CD14-positive monocyte (primary cell): ENCODE data around the gene ZCCHC14. TPM values are rescaled to one million over a fixed set of nuclear protein-coding genes. Genes with fewer than 3 reads are reported as not detected.

ENCODE experiments used
- DNase-seq, 3 donors: peaks; one replicate each; pipeline ENCODE4 v3.0.0-alpha.2; 2011 to 2022
- H2AFZ ChIP-seq: 2 replicates; pipeline ENCODE4 v1.6.0; 2012; ENCODE audit warnings: mild to moderate bottlenecking, low read depth, low read length, inconsistent platforms; ENCODE audit not compliant: insufficient read depth, poor library complexity, severe bottlenecking
- H3K27ac ChIP-seq, 2 donors: 1 replicate in 1 of 2; 2 replicates in 1 of 2; pipeline ENCODE4 v1.5.1; 2012 to 2013; ENCODE audit warnings: low read length in 2 of 2, control low read depth in 1 of 2, inconsistent platforms in 1 of 2, low read depth in 1 of 2, mild to moderate bottlenecking in 1 of 2
- H3K27me3 ChIP-seq, 2 donors: one replicate each; pipeline versions ENCODE4 v1.6.0 to v1.6.1; 2011 to 2013; ENCODE audit warnings: low read length in 2 of 2; ENCODE audit not compliant: control insufficient read depth in 2 of 2, insufficient read depth in 2 of 2
- H3K36me3 ChIP-seq, 2 donors: replicated peaks in 1 of 2; 1 replicate in 1 of 2; 2 replicates in 1 of 2; pipeline versions ENCODE4 v1.5.1 to v1.6.1; 2012 to 2013; ENCODE audit warnings: low read length in 2 of 2, control low read depth in 1 of 2, inconsistent platforms in 1 of 2, mild to moderate bottlenecking in 1 of 2; ENCODE audit not compliant: insufficient read depth in 2 of 2, control insufficient read depth in 1 of 2
- H3K4me1 ChIP-seq, 2 donors: 1 replicate in 1 of 2; 2 replicates in 1 of 2; pipeline versions ENCODE4 v1.5.1 to v1.6.1; 2012 to 2013; ENCODE audit warnings: low read length in 2 of 2, control low read depth in 1 of 2, inconsistent platforms in 1 of 2, mild to moderate bottlenecking in 1 of 2, moderate library complexity in 1 of 2; ENCODE audit not compliant: insufficient read depth in 2 of 2, control insufficient read depth in 1 of 2
- H3K4me2 ChIP-seq: replicated peaks from 2 replicates; pipeline ENCODE3; 2012; ENCODE audit warnings: low read length, moderate library complexity, mild to moderate bottlenecking; ENCODE audit not compliant: poor library complexity, severe bottlenecking; ENCODE audit errors: extremely low read depth
- H3K4me3 ChIP-seq, 3 experiments: fragments of 200-600 bp in 1 of 3; sonication (generic) in 1 of 3; replicated peaks in 1 of 3; 1 replicate in 2 of 3; 2 replicates in 1 of 3; pipeline ENCODE4 v1.5.1; 2011 to 2013; ENCODE audit warnings: low read length in 3 of 3, mild to moderate bottlenecking in 3 of 3, control low read depth in 2 of 3, low read depth in 2 of 3, inconsistent platforms in 1 of 3, moderate library complexity in 1 of 3
- H3K79me2 ChIP-seq: 2 replicates; pipeline ENCODE4 v1.6.0; 2012; ENCODE audit warnings: mild to moderate bottlenecking, control low read depth, inconsistent platforms, low read length, moderate library complexity; ENCODE audit not compliant: insufficient read depth
- H3K9ac ChIP-seq: 2 replicates; pipeline ENCODE4 v1.6.0; 2017; ENCODE audit warnings: low read length, mild to moderate bottlenecking; ENCODE audit not compliant: insufficient read depth, poor library complexity, severe bottlenecking
- H3K9me3 ChIP-seq, 2 donors: replicated peaks in 1 of 2; 1 replicate in 1 of 2; 2 replicates in 1 of 2; pipeline versions ENCODE4 v1.5.1 to v1.6.1; 2012 to 2013; ENCODE audit warnings: low read length in 2 of 2, control low read depth in 1 of 2; ENCODE audit not compliant: control insufficient read depth in 1 of 2, insufficient read depth in 1 of 2
- H4K20me1 ChIP-seq: 2 replicates; pipeline ENCODE4 v1.6.0; 2012; ENCODE audit warnings: mild to moderate bottlenecking, low read length, control low read depth, moderate library complexity; ENCODE audit not compliant: insufficient read depth
- H3K27ac Mint-ChIP-seq, 7 donors: one replicate each; pipeline ENCODE4 v1.8.0; 2020; ENCODE audit warnings: mild to moderate bottlenecking in 7 of 7, mixed read lengths in 7 of 7, moderate library complexity in 6 of 7, inconsistent platforms in 2 of 7
- H3K27me3 Mint-ChIP-seq, 3 donors: one replicate each; pipeline ENCODE4 v1.8.0; 2021 to 2022; ENCODE audit warnings: low read depth in 3 of 3, mild to moderate bottlenecking in 3 of 3, mixed read lengths in 3 of 3, moderate library complexity in 3 of 3, inconsistent platforms in 1 of 3
- H3K36me3 Mint-ChIP-seq, 2 donors: one replicate each; pipeline ENCODE4 v1.8.0; 2020; ENCODE audit warnings: mixed read lengths in 2 of 2, inconsistent platforms in 1 of 2, mild to moderate bottlenecking in 1 of 2
- H3K4me1 Mint-ChIP-seq: one replicate; pipeline ENCODE4 v1.8.0; 2020; ENCODE audit warnings: mild to moderate bottlenecking, mixed read lengths
- H3K4me3 Mint-ChIP-seq, 2 donors: one replicate each; pipeline ENCODE4 v1.8.0; 2020; ENCODE audit warnings: mild to moderate bottlenecking in 2 of 2, mixed read lengths in 2 of 2, moderate library complexity in 1 of 2
- H3K9me3 Mint-ChIP-seq, 7 donors: one replicate each; pipeline ENCODE4 v1.8.0; 2020 to 2022; ENCODE audit warnings: mixed read lengths in 7 of 7, mild to moderate bottlenecking in 6 of 7, moderate library complexity in 6 of 7, inconsistent platforms in 2 of 7
- CTCF ChIP-seq: fragments of 200-600 bp; IDR thresholded peaks from one replicate; pipeline ENCODE4 v1.8.0; 2022; ENCODE audit warnings: antibody characterized with exemption, mild to moderate bottlenecking
- WGBS: methylation state at CpG from one replicate; pipeline ENCODE4 v1.1.5; 2013; ENCODE audit warnings: missing lambda C conversion rate; ENCODE audit not compliant: insufficient coverage; 5-methylcytosine and 5-hydroxymethylcytosine counted together
- intact Hi-C, 2 donors: fragments of 100-400 bp; cut with micrococcal nuclease; formaldehyde crosslinking; loops; one replicate each; pipeline versions ENCODE4 v1.15.0 to v1.15.1; 2023
- polyA plus RNA-seq, 3 donors: library from polyadenylated mRNA; depleted of rRNA in 1 of 3; unstranded in 2 of 3; stranded (reverse) in 1 of 3; fragments of 300-500 nt in 2 of 3; fragments of >200 nt in 1 of 3; fragmentation: Illumina TruSeq in 2 of 3; gene quantifications; 1 replicate in 2 of 3; 2 replicates in 1 of 3; pipeline ENCODE4 v1.2.3, GENCODE V29; 2012 to 2021

ZCCHC14 gene
- polyA plus RNA-seq, 3 donors, result 0.11 to 4.0 (median 0.22) TPM

GRCh38 chr16:87438611-87438985 lies 54.2 kb downstream of the ZCCHC14 start:
- no peak for DNase-seq
- Histone ChIP-seq H2AFZ (no peak overlapping the region), H4K20me1 (peaks cover 20% of the 10 kb centered on the region), H3K9ac (no peak overlapping the region), H3K27ac (no peak overlapping the region), H3K4me3 (no peak overlapping the region), H3K4me1 (no peaks in the 10 kb centered on the region), H3K4me2 (no peak overlapping the region), H3K36me3 (no peaks in the 10 kb centered on the region), H3K27me3 (peaks cover 0 to 3% of the 10 kb centered on the region in 2 donors), H3K79me2 (no peaks in the 10 kb centered on the region), H3K9me3 (no peaks in the 10 kb centered on the region)
- Mint-ChIP-seq H3K4me3 (no peak overlapping the region), H3K9me3 (no peaks in the 10 kb centered on the region), H3K27me3 (peaks cover 0 to 3% (median 3%) of the 10 kb centered on the region in 3 donors), H3K36me3 (peaks cover 4 to 6% of the 10 kb centered on the region in 2 donors), H3K4me1 (peaks cover 10% of the 10 kb centered on the region), H3K27ac (no peak overlapping the region)
- intact Hi-C loops, result no loop called here
- WGBS, result 97% methylated on average over 8 of the region's 9 CpGs
- TF ChIP-seq CTCF, result no peak

GRCh38 chr16:87437911-87438610 lies 54.8 kb downstream of the ZCCHC14 start:
- Histone ChIP-seq H3K79me2 (no peaks in the 10 kb centered on the region), H3K4me1 (no peaks in the 10 kb centered on the region), H3K27ac (no peak overlapping the region), H2AFZ (no peak overlapping the region), H3K9ac (no peak overlapping the region), H3K36me3 (no peaks in the 10 kb centered on the region), H3K4me3 (no peak overlapping the region), H3K4me2 (no peak overlapping the region), H3K9me3 (no peaks in the 10 kb centered on the region), H4K20me1 (peaks cover 20% of the 10 kb centered on the region), H3K27me3 (peaks cover 0 to 3% of the 10 kb centered on the region in 2 donors)
- WGBS, result 97% methylated on average over 5 of the region's 17 CpGs
- Mint-ChIP-seq H3K9me3 (peaks cover 0 to 2% (median 0%) of the 10 kb centered on the region in 7 donors), H3K27ac (peak overlapping the region in 1 of 7 donors; percentile 33), H3K4me1 (peaks cover 10% of the 10 kb centered on the region), H3K4me3 (no peak overlapping the region), H3K36me3 (peaks cover 4 to 8% of the 10 kb centered on the region in 2 donors), H3K27me3 (peaks cover 0 to 5% (median 3%) of the 10 kb centered on the region in 3 donors)
- intact Hi-C loops, result no loop called here
- no peak for DNase-seq
- TF ChIP-seq CTCF, result no peak
